Mucosa of stomach (tissue), 1 donor: Measurements from ENCODE around the gene PALLD.

Source experiments
- H3K27me3 ChIP-seq: one replicate; pipeline ENCODE4 v1.7.0; 2013; ENCODE audit warnings: mild to moderate bottlenecking, low read length; ENCODE audit not compliant: control insufficient read depth, insufficient read depth
- H3K36me3 ChIP-seq: one replicate; pipeline ENCODE4 v1.7.0; 2013; ENCODE audit warnings: low read length; ENCODE audit not compliant: control insufficient read depth, insufficient read depth
- H3K4me1 ChIP-seq: one replicate; pipeline ENCODE4 v1.7.0; 2013; ENCODE audit warnings: mild to moderate bottlenecking, low read length; ENCODE audit not compliant: control insufficient read depth, insufficient read depth
- H3K4me3 ChIP-seq: one replicate; pipeline ENCODE4 v1.7.0; 2013; ENCODE audit warnings: low read length
- H3K9ac ChIP-seq: one replicate; pipeline ENCODE4 v1.7.0; 2013; ENCODE audit warnings: mild to moderate bottlenecking, low read length, moderate library complexity
- H3K9me3 ChIP-seq: one replicate; pipeline ENCODE4 v1.7.0; 2013; ENCODE audit warnings: mild to moderate bottlenecking, low read length, moderate library complexity; ENCODE audit not compliant: control insufficient read depth
- donor health status: Pancreatic carcinoma.

The PALLD gene

DNA sequence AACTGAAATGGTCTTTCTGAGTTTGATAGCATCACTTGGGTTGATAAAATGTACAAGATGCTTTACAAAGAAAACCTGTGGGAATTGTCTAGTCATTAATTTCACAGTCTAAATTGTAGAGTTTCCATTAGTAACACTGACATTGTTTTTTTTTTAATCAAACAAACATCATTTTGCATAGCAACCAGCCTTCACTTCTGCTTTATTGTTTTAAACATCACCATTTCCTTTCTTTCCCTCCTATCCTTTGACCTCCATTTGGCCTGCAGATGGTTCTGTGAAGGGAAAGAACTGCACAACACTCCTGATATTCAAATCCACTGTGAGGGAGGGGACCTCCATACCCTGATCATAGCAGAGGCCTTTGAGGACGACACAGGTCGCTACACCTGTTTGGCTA lies 171.1 kb downstream of the PALLD start:
- Histone ChIP-seq H3K36me3 (no peaks in the 10 kb centered on the region), H3K9ac (no peak overlapping the region), H3K27me3 (no peaks in the 10 kb centered on the region), H3K4me3 (no peak overlapping the region), H3K4me1 (peaks cover 5% of the 10 kb centered on the region), H3K9me3 (no peaks in the 10 kb centered on the region)

DNA sequence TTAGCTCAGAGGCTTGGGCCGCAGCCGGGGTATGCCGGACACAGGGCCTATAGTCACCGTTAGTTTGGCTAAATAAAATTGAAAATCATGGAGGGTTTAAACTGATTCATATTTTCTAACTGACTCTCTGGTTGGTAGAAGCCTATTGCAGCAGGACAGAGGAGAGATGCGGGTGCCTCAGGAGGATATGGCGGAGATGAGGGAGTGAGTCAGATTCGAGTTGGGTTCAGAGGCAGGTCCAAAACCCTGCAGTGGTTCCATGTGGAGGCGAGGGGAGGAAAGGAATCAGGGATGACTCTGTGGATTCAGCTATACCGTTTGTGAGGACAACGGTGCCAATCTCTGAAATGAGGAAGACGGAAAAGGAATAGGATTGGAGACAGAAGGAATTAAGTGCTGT lies 176.6 kb downstream of the PALLD start:
- Histone ChIP-seq H3K27me3 (no peaks in the 10 kb centered on the region), H3K4me3 (no peak overlapping the region), H3K4me1 (no peaks in the 10 kb centered on the region)

DNA sequence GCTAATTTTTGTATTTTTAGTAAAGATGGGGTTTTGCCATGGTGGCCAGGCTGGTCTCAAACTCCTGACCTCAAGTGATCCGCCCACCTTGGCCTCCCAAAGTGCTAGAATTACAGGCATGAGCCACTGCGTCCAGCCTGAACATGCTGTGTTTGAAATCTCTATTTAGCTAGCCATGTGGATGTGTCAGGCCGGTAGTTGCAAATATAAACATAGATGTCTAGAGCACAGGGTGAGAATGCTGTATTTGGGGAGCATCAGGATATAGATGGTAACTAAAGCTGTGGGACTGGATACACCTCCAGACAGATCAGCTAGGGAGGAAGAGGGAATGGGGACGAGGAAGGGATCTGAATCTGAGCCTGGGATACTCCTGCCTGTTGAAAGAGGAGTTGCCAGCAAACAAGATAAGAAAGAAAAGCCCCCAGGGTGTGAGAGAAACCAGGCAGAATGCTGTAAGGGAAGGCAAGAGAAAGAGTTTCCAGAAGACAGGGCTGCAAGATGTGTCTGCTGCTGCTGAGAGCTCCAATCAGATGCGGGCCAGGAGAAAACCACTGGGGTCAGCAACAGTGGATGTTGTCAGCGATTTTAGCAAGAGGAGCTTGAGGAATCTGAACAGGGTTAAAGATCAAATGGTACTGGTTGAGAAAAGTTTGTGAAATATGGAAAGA lies 177.4 kb downstream of the PALLD start:
- no peaks in the 10 kb centered on the region for H3K4me1 ChIP-seq
- H3K27me3 ChIP-seq: no peaks in the 10 kb centered on the region
- H3K4me3 ChIP-seq: no peak overlapping the region
- H3K36me3 ChIP-seq: no peaks in the 10 kb centered on the region
- H3K9me3 ChIP-seq: no peaks in the 10 kb centered on the region
- H3K9ac ChIP-seq: no peak overlapping the region

More for the DNA sequence above, 176.6 kb downstream of the PALLD start:
- no peak overlapping the region for H3K9ac ChIP-seq
- H3K36me3 ChIP-seq: no peaks in the 10 kb centered on the region
- H3K9me3 ChIP-seq: no peaks in the 10 kb centered on the region

DNA sequence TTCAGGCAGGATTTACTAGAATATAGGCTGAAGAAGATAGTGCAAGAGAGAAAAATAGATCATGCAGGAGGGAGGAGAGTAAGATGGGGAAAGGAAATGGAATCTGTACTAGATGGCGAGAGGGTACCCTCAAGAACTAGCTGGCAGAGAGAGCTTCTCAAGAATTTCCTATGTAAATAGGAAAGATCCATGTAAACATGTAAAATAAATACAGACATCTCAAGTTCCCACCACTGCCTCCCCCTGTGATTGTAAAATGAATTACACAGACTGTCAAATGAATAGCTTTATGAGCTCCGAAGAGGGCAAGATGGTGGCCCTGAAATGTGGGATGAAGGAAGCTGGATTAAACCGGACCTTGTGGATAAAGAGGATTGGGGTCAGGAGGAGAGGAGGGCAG lies 178.0 kb downstream of the PALLD start:
- no peaks in the 10 kb centered on the region for H3K9me3 ChIP-seq
- H3K9ac ChIP-seq: no peak overlapping the region
- H3K4me1 ChIP-seq: no peaks in the 10 kb centered on the region

DNA sequence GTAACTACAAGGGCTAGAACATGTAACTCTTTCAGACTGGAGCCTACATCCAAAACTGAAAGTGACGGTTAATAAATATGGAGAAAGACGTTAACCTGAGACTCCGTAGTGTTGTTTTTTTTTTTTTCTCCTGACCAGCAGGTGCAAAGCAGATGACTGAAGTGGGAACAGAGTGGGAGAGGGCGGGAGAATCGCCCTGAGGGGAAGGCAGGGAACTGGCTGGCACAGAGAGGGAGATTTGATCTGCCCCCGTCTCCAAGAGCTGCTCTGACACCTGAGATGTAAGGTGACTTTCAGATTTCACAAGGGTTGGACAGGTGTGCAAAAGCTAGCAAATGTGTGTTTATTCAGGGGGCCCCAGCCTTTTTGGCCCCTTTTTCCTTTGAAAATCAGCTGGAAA lies 180.2 kb downstream of the PALLD start:
- no peaks in the 10 kb centered on the region for H3K4me1 ChIP-seq
- no peaks in the 10 kb centered on the region for H3K27me3 ChIP-seq
- no peaks in the 10 kb centered on the region for H3K36me3 ChIP-seq
- H3K9ac ChIP-seq: no peak overlapping the region
- H3K9me3 ChIP-seq: no peaks in the 10 kb centered on the region
- no peak overlapping the region for H3K4me3 ChIP-seq

More for the DNA sequence above, 178.0 kb downstream of the PALLD start:
- Histone ChIP-seq H3K36me3 (no peaks in the 10 kb centered on the region), H3K4me3 (no peak overlapping the region), H3K27me3 (no peaks in the 10 kb centered on the region)

DNA sequence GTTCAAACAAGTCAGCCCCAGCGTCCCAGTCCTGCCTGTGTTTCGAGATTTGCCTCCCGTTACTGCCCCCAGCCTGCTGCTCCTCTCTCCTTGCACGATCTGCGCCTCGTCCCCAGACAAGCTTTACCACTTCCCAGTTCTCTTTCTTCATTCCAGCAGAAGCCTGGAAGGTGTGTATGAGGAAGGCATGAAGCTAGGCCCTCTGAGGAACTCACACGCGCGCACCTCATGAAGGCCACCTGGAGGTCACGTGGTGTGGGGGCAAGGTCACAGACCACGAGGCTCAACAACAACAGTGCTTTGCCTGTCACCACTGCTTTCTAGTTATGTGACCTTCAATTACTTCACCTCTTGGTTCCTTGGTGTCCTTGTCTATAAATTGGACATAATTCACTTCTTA lies 181.0 kb downstream of the PALLD start:
- H3K4me3 ChIP-seq: no peak overlapping the region
- no peaks in the 10 kb centered on the region for H3K36me3 ChIP-seq
- H3K27me3 ChIP-seq: no peaks in the 10 kb centered on the region
- no peaks in the 10 kb centered on the region for H3K4me1 ChIP-seq
- no peaks in the 10 kb centered on the region for H3K9me3 ChIP-seq
- H3K9ac ChIP-seq: no peak overlapping the region

DNA sequence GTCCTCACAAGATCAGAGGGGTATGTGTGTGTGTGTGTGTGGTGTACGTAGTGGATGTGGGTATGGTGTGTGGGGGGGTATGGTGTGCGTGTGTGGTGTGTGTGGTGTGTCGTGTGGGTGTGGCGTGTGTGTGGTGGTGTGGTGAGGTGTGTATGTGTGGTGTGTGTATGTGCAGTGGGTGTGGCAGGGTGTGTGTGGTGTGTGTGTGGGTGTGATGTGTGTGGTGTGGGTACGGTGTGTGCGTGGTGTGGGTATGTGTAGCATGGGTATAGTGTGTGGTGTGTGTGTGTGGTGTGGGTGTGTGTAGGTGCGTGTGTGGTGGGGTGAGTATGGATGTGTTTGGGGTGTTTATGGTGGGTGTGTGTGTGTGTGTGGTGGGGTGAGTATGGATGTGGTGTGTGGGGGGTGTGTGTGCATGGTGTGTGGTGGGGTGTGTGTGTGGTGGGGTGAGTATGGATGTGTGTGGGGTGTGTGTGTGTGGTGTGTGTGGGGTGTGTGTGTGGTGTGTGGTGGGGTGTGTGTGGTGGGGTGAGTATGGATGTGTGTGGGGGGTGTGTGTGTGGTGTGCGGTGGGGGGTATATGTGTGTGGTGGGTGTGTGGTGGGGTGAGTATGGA lies 182.0 kb downstream of the PALLD start:
- no peak overlapping the region for H3K9ac ChIP-seq
- no peaks in the 10 kb centered on the region for H3K36me3 ChIP-seq
- H3K9me3 ChIP-seq: no peaks in the 10 kb centered on the region
- H3K4me3 ChIP-seq: no peak overlapping the region
- no peaks in the 10 kb centered on the region for H3K27me3 ChIP-seq
- no peaks in the 10 kb centered on the region for H3K4me1 ChIP-seq

DNA sequence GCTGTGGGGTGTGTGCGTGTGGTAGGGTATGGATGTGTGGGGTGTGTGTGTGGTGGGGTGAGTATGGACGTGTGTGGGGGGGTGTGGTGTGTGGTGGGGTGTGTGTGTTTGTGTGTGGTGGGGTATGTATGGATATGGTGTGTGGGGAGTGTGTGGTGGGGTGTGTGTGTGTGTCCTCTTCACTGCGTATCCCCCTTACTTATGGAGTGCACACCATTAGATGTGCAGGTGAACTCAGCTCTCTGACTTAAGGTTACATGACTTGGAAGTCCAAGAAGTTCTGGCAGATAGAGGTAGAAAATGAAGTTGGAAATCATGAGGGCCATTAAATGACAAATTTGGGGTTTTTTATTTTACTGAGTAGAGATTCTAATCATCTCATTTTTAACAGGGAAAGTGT lies 182.5 kb downstream of the PALLD start:
- no peaks in the 10 kb centered on the region for H3K36me3 ChIP-seq
- no peaks in the 10 kb centered on the region for H3K27me3 ChIP-seq
- H3K4me1 ChIP-seq: no peaks in the 10 kb centered on the region
- H3K9ac ChIP-seq: no peak overlapping the region
- no peaks in the 10 kb centered on the region for H3K9me3 ChIP-seq
- no peak overlapping the region for H3K4me3 ChIP-seq

DNA sequence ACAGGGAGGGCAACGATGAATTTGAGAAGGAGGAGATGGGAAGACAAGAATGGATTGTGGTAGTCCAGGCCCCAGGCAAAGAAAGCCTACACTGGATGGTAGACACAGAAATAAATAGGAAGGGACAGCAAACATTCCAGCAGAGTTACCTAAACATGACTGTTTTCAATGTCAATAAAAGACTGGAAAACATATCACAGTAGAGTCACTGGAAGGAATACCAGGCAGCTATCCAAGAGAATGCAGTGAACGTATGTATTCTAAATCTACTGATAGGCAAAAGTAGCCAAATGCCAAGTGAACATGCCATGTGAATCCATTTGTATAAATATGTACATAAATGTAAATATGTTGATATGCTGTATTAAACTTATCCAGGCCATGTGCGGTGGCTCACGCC lies 183.0 kb downstream of the PALLD start:
- Histone ChIP-seq H3K9ac (no peak overlapping the region), H3K4me3 (no peak overlapping the region), H3K4me1 (no peaks in the 10 kb centered on the region), H3K27me3 (no peaks in the 10 kb centered on the region), H3K36me3 (no peaks in the 10 kb centered on the region), H3K9me3 (no peaks in the 10 kb centered on the region)

DNA sequence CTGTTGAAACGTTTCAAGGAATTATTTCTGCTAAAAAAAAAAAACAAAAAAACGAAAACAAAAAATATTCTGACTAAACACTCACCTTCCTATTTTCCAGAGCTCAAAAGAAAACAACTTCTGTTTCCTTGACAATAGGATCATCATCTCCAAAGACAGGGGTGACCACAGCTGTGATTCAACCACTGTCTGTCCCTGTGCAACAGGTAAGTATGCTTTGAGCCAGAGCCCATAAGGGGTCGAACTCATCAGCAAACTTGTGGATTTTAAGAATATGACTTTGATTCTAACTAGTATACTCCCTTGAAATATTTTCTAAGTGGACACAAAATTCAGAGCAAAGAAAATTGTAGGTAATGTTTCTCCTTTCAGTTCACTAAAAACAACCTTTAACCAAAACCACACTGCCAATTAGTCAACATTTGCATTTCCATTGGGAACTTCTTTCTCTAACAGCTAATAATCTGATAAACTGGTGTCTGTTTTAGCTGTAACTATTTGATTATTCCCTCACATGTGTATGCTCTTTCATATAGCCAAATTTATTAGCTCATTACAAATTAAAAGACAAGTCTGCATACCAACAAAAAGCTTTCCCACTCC lies 186.1 kb downstream of the PALLD start:
- Histone ChIP-seq H3K4me1 (no peaks in the 10 kb centered on the region), H3K4me3 (no peak overlapping the region)

DNA sequence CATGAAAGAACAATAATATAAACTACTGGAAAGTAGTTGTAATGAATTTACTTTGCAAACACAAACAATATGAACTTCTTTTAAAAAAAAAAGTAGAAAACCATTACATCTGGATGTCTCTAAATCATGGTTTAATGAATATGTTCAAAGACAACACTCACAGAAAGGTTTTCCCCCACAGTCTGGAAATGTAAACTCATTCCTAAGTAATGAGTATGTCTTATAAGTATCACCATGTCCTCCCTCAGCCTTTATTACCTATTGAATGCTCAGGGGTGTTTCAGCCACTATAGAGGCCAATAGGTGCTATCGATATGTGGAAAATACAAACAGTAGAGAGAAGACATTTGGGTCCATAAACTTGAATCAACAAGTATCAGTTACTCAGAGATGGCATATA lies 186.7 kb downstream of the PALLD start:
- H3K4me1 ChIP-seq: no peaks in the 10 kb centered on the region
- H3K9me3 ChIP-seq: no peaks in the 10 kb centered on the region
- H3K27me3 ChIP-seq: no peaks in the 10 kb centered on the region
- H3K4me3 ChIP-seq: no peak overlapping the region
- H3K36me3 ChIP-seq: peaks cover 5% of the 10 kb centered on the region
- no peak overlapping the region for H3K9ac ChIP-seq

More for the DNA sequence above, 186.1 kb downstream of the PALLD start:
- no peak overlapping the region for H3K9ac ChIP-seq
- H3K9me3 ChIP-seq: no peaks in the 10 kb centered on the region
- no peaks in the 10 kb centered on the region for H3K27me3 ChIP-seq
- peaks cover 2% of the 10 kb centered on the region for H3K36me3 ChIP-seq

DNA sequence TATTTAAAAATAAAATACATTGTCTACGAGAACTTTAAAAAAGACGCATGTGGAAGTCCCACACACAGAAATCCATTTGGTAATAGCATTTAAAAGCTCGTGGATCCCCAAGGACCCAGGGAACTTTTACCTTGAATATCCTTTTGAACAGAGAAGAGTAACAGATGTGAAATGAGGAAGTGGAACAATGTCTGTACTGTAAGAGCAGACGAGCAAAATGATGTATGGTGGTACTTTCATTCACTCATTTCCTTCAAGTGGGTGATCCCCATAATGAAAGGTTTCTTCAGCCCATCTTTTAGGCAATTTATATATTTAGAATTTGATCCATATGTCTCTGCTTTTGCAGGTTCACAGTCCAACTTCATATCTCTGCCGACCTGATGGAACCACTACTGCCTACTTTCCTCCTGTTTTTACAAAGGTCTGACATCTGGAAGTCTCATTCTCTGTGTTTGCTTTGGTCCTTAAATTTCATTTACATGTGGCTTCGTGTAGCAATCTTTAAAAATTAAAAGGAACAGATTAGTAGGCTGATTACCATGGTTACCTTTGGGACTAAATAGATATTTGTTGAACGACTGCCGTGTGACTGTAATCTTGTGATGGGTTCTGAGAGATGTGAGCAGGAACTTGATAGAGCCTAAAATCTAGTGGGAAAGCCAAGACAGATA lies 188.4 kb downstream of the PALLD start:
- Histone ChIP-seq H3K4me1 (no peaks in the 10 kb centered on the region), H3K4me3 (no peak overlapping the region), H3K36me3 (peaks cover 5% of the 10 kb centered on the region), H3K9me3 (no peaks in the 10 kb centered on the region), H3K27me3 (no peaks in the 10 kb centered on the region), H3K9ac (no peak overlapping the region)
